ENCODE results near the gene MINDY3.
"Not testable (repeated sequence)": the region's sequence is repeated elsewhere in the genome, so short reads cannot be mapped to it uniquely, and the experiment has no call there.

The MINDY3 gene

DNA sequence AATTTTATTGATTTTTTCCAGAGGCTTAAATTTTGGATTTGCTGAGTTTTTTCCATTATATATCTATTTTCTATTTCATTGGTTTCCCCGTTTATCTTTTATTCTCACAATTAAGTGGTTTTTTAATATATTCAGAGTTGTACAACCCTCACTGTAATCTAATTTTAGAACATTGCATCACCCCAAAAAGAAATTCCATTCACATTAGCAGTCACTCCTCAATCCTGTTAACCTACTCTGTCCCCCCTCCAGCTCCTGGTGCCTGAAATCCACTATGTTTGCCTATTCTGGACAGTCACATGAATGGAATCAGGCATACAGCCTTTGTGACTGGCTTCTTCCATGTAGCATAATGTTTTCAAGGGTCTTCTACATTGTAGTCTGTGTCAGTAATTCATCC is 84.8 kb downstream of the MINDY3 start:
- TF ChIP-seq EZH2phosphoT487 (IDR thresholded peaks at IDR 0.05; ENCODE audit: borderline replicate concordance, low read length): no peak
- TF ChIP-seq CTCF (IDR thresholded peaks at IDR 0.05; ENCODE audit: low read depth, low read length, poor library complexity, severe bottlenecking): no peak
- Histone ChIP-seq H4K20me1 (ENCODE audit: control insufficient read depth, insufficient read depth, low read depth, low read length) (no peaks in the 10 kb centered on the region), H3K4me3 (ENCODE audit: low read length) (no peak overlapping the region), H3K36me3 (ENCODE audit: control insufficient read depth, low read length) (peaks cover 16% of the 10 kb centered on the region), H3K9me2 (replicated peaks; ENCODE audit: control insufficient read depth, low read length) (no peaks in the 10 kb centered on the region), H3K9me3 (ENCODE audit: control insufficient read depth, insufficient read depth, low read length) (no peaks in the 10 kb centered on the region), H3K27ac (ENCODE audit: low read depth, low read length) (no peak overlapping the region), H3K27me3 (ENCODE audit: control insufficient read depth, low read length) (no peaks in the 10 kb centered on the region), H3K4me2 (ENCODE audit: low read length) (no peak overlapping the region), H3F3A (ENCODE audit: control insufficient read depth, insufficient read depth) (no peaks in the 10 kb centered on the region), H3K4me1 (ENCODE audit: control insufficient read depth, low read length) (no peaks in the 10 kb centered on the region), H3K79me2 (ENCODE audit: control insufficient read depth, low read length) (no peaks in the 10 kb centered on the region)

- not testable (repeated sequence) for H3F3A ChIP-seq (ENCODE audit: control insufficient read depth, insufficient read depth); H4K20me1 ChIP-seq (ENCODE audit: control insufficient read depth, insufficient read depth, low read depth, low read length); H3K4me1 ChIP-seq (ENCODE audit: control insufficient read depth, low read length); H3K27me3 ChIP-seq (ENCODE audit: control insufficient read depth, low read length); H3K4me2 ChIP-seq (ENCODE audit: low read length); H3K27ac ChIP-seq (ENCODE audit: low read depth, low read length); H3K9me2 ChIP-seq (replicated peaks; ENCODE audit: control insufficient read depth, low read length); H3K4me3 ChIP-seq (ENCODE audit: low read length); H3K79me2 ChIP-seq (ENCODE audit: control insufficient read depth, low read length); H3K9me3 ChIP-seq (ENCODE audit: control insufficient read depth, insufficient read depth, low read length)
- H3K36me3 ChIP-seq (ENCODE audit: control insufficient read depth, low read length): peaks cover 15% of the 10 kb centered on the region
These were observed 85.8 kb downstream of the MINDY3 start for GRCh38 chr10:15774534-15774933.

DNA sequence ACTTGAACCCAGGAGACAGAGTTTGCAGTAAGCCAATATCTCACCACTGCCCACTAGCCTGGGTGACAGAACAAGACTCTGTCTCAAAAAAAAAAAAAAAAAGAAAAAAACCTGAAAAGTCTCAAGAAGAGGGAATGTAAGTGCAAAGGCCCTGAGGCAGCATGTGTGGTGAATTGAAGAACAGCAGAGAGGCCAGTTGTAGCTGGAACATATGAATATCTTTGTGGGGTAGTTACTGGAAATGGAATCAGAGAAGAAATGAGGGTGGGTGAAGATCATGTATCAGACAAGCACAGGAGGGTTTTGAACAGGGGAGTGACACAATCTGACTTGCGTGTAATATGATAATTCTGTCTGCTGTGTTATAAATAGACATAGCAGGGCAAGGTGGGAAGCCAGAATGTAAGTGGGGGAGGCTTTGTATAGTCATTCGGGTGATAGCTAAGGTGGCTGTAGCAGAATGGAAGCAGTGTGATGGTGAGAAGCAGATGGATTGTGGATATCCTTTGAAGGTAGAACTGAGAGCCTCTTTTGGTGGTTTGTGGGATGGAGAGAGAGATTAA is 95.3 kb downstream of the MINDY3 start:
- Histone ChIP-seq H3K4me2 (ENCODE audit: low read length) (no peak overlapping the region), H3K27ac (ENCODE audit: low read depth, low read length) (no peak overlapping the region), H4K20me1 (ENCODE audit: control insufficient read depth, insufficient read depth, low read depth, low read length) (no peaks in the 10 kb centered on the region), H3F3A (ENCODE audit: control insufficient read depth, insufficient read depth) (no peaks in the 10 kb centered on the region), H3K4me1 (ENCODE audit: control insufficient read depth, low read length) (no peaks in the 10 kb centered on the region), H3K36me3 (ENCODE audit: control insufficient read depth, low read length) (no peaks in the 10 kb centered on the region), H3K9me2 (replicated peaks; ENCODE audit: control insufficient read depth, low read length) (no peaks in the 10 kb centered on the region), H3K9me3 (ENCODE audit: control insufficient read depth, insufficient read depth, low read length) (no peaks in the 10 kb centered on the region), H3K4me3 (ENCODE audit: low read length) (no peak overlapping the region), H3K79me2 (ENCODE audit: control insufficient read depth, low read length) (no peaks in the 10 kb centered on the region), H3K27me3 (ENCODE audit: control insufficient read depth, low read length) (no peaks in the 10 kb centered on the region)
- TF ChIP-seq EZH2phosphoT487 (IDR thresholded peaks at IDR 0.05; ENCODE audit: borderline replicate concordance, low read length): no peak
- TF ChIP-seq CTCF (IDR thresholded peaks at IDR 0.05; ENCODE audit: low read depth, low read length, poor library complexity, severe bottlenecking): no peak

DNA sequence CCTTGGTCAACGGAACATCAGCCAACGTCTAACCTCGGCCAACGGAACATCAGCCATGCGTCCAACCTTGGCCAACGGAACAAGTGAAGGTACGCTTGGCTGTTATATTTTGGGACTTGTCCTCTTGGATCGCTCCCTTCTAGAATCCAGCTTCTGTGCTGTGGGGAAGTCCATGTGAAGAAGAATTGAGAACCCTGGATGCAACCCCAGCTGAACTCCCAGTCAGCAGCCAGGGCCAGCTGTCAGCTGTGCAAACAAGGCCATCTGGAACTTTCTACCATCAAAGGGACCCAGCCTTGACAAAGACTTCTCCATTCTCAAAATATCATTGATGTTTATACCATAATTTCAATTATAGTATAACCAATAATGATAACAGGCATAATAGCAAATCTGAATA is 97.3 kb downstream of the MINDY3 start:
- H3F3A ChIP-seq (ENCODE audit: control insufficient read depth, insufficient read depth): no peaks in the 10 kb centered on the region
- no peaks in the 10 kb centered on the region for H4K20me1 ChIP-seq (ENCODE audit: control insufficient read depth, insufficient read depth, low read depth, low read length)
- H3K36me3 ChIP-seq (ENCODE audit: control insufficient read depth, low read length): no peaks in the 10 kb centered on the region
- no peak overlapping the region for H3K4me2 ChIP-seq (ENCODE audit: low read length)
- H3K27me3 ChIP-seq (ENCODE audit: control insufficient read depth, low read length): no peaks in the 10 kb centered on the region
- H3K4me3 ChIP-seq (ENCODE audit: low read length): no peak overlapping the region
- no peaks in the 10 kb centered on the region for H3K4me1 ChIP-seq (ENCODE audit: control insufficient read depth, low read length)
- H3K79me2 ChIP-seq (ENCODE audit: control insufficient read depth, low read length): no peaks in the 10 kb centered on the region
- H3K27ac ChIP-seq (ENCODE audit: low read depth, low read length): no peak overlapping the region
- TF ChIP-seq CTCF (IDR thresholded peaks at IDR 0.05; ENCODE audit: low read depth, low read length, poor library complexity, severe bottlenecking) (no peak), EZH2phosphoT487 (IDR thresholded peaks at IDR 0.05; ENCODE audit: borderline replicate concordance, low read length) (no peak)
- H3K9me2 ChIP-seq (replicated peaks; ENCODE audit: control insufficient read depth, low read length): no peaks in the 10 kb centered on the region
- H3K9me3 ChIP-seq (ENCODE audit: control insufficient read depth, insufficient read depth, low read length): no peaks in the 10 kb centered on the region

GRCh38 chr10:15762239-15762638 is 98.1 kb downstream of the MINDY3 start:
- not testable (repeated sequence) for H3K4me1 ChIP-seq (ENCODE audit: control insufficient read depth, low read length); H3F3A ChIP-seq (ENCODE audit: control insufficient read depth, insufficient read depth); H3K27me3 ChIP-seq (ENCODE audit: control insufficient read depth, low read length); H3K79me2 ChIP-seq (ENCODE audit: control insufficient read depth, low read length); H3K27ac ChIP-seq (ENCODE audit: low read depth, low read length); H3K4me2 ChIP-seq (ENCODE audit: low read length); H4K20me1 ChIP-seq (ENCODE audit: control insufficient read depth, insufficient read depth, low read depth, low read length); H3K9me2 ChIP-seq (replicated peaks; ENCODE audit: control insufficient read depth, low read length); H3K9me3 ChIP-seq (ENCODE audit: control insufficient read depth, insufficient read depth, low read length); H3K4me3 ChIP-seq (ENCODE audit: low read length); H3K36me3 ChIP-seq (ENCODE audit: control insufficient read depth, low read length)

- not testable (repeated sequence) for H3K9me3 ChIP-seq (ENCODE audit: control insufficient read depth, insufficient read depth, low read length); H3K4me2 ChIP-seq (ENCODE audit: low read length); H3K9me2 ChIP-seq (replicated peaks; ENCODE audit: control insufficient read depth, low read length); H3K27ac ChIP-seq (ENCODE audit: low read depth, low read length); H4K20me1 ChIP-seq (ENCODE audit: control insufficient read depth, insufficient read depth, low read depth, low read length); H3K4me1 ChIP-seq (ENCODE audit: control insufficient read depth, low read length); H3F3A ChIP-seq (ENCODE audit: control insufficient read depth, insufficient read depth); H3K27me3 ChIP-seq (ENCODE audit: control insufficient read depth, low read length); H3K36me3 ChIP-seq (ENCODE audit: control insufficient read depth, low read length); H3K4me3 ChIP-seq (ENCODE audit: low read length); H3K79me2 ChIP-seq (ENCODE audit: control insufficient read depth, low read length)
These were observed 99.1 kb downstream of the MINDY3 start for GRCh38 chr10:15761224-15761623.

Data from DOHH2 (cell line).